HG02571 (cell line): ENCODE results near the gene UBXN2A.
A peak's percentile ranks its signal among the peaks of the same experiment; 100 is the strongest.
"Not testable (repeated sequence)": the region's sequence is repeated elsewhere in the genome, so short reads cannot be mapped to it uniquely, and the experiment has no call there.

Experiments
- ATAC-seq: cut with Tn5 transposase; IDR thresholded peaks from one replicate; pipeline ENCODE4 v1.9.1; 2021; ENCODE audit warnings: mild to moderate bottlenecking, moderate library complexity; ENCODE audit not compliant: unreplicated experiment

UBXN2A gene

GRCh38 chr2:24043133-24043532 lies 102.9 kb downstream of the UBXN2A start:
- not testable (repeated sequence) for ATAC-seq

- no peak for ATAC-seq
Measured at GRCh38 chr2:24045511-24046508, 105.5 kb downstream of the UBXN2A start.

- ATAC-seq, result no peak
Measured at GRCh38 chr2:24046599-24046929, 106.3 kb downstream of the UBXN2A start.

- ATAC-seq, result peak; percentile 99
Measured at GRCh38 chr2:24046930-24047702, 106.9 kb downstream of the UBXN2A start, which contains the start of gene WDCP. Gene WDCP, minus strand, starts transcription at chr2:24047391. Its CDS starts 7,897 bp downstream, at chr2:24039494.

- no peak for ATAC-seq
Measured at GRCh38 chr2:24047703-24048033, 107.4 kb downstream of the UBXN2A start.

- ATAC-seq, result no peak
Measured at GRCh38 chr2:24048769-24049484, 108.7 kb downstream of the UBXN2A start.

- ATAC-seq, result no peak
Measured at GRCh38 chr2:24049485-24050021, 109.3 kb downstream of the UBXN2A start, which contains the start of gene FKBP1B. Gene FKBP1B, plus strand, starts transcription at chr2:24049741. Its CDS starts 109 bp downstream, at chr2:24049850.

GRCh38 chr2:24050041-24050979 lies 110.0 kb downstream of the UBXN2A start:
- ATAC-seq, result no peak

- no peak for ATAC-seq
Measured at GRCh38 chr2:24051833-24052232, 111.6 kb downstream of the UBXN2A start.

GRCh38 chr2:24052951-24053350 lies 112.7 kb downstream of the UBXN2A start:
- no peak for ATAC-seq
